ENCODE results near the gene SLC2A9. TPM values are rescaled to one million over a fixed set of nuclear protein-coding genes. Genes with fewer than 3 reads are reported as not detected.

The SLC2A9 gene
- total and polyA plus RNA-seq, 2 of the 13 experiments (the other 11 are each of a cell fraction or from before 2014, with no cell fraction given), result 36.2 to 42.3 TPM

DNA sequence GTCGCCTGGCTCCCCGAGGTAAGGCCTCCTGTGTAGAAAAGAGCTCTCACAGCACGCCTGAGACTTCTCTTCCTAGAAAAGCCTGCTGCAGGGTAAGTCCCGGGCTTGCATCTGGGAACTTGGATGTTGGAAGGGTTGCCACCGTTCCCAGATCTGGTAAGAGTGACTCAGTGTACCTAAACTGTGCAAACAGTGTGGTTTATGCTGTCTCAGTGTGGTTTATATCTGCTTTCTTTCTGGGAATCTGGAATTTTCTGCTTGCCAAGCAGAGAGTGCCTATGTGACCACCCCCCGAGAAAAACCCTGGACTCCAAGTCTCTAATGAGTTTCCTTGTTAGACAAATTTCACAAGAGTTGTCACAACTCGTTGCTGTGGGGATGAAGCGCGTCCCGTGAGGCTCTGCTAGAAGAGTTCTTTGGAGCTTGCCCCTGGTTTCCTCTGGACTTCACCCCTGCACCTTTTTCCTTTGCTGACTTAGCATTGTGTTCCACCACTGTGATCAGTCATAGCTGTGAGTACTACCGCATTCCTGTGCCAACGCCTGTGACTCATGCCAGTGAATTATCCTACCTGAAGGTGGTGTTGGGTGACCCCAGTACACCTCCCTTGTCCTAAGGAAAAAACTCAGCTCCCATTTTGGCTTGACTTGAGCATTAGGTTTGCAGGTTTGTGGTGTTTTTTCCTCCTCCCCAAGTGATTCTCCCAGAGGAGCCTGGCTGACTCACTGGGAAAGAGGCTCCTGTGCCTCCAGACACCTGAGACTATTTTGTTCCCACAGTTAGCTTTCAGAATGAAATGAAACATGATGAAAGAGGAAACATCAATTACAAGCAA is 14.5 kb downstream of the SLC2A9 start (continued):
- TF ChIP-seq ZSCAN25 (CRISPR knock-in tag; IDR thresholded peaks at IDR 0.05) (peak; percentile 97), ZNF552 (CRISPR knock-in tag; IDR thresholded peaks at IDR 0.05; ENCODE audit: borderline replicate concordance) (peak; percentile 13; the same call in 1 of the 2 replicates), ZNF234 (CRISPR knock-in tag; conservative IDR thresholded peaks at IDR 0.05) (no peak), NFIC (IDR thresholded peaks at IDR 0.05; ENCODE audit: low read length) (peak; percentile 7; the same call in 1 of the 2 replicates), NCOA1 (CRISPR knock-in tag; IDR thresholded peaks at IDR 0.05) (no peak), HDAC2 (CRISPR knock-in tag; IDR thresholded peaks at IDR 0.05) (0 out of 2 replicates have a peak, but pooled peaks have one; percentile 18), ZNF543 (CRISPR knock-in tag; IDR thresholded peaks at IDR 0.05) (0 out of 2 replicates have a peak, but pooled peaks have one; percentile 22), ZNF615 (CRISPR knock-in tag; IDR thresholded peaks at IDR 0.05; ENCODE audit: borderline replicate concordance) (0 out of 2 replicates have a peak, but pooled peaks have one; percentile 14), ZNF704 (CRISPR knock-in tag; IDR thresholded peaks at IDR 0.05; ENCODE audit: borderline replicate concordance) (no peak), ELF4 (CRISPR knock-in tag; IDR thresholded peaks at IDR 0.05; ENCODE audit: borderline replicate concordance) (peak; percentile 33; the same call in 1 of the 2 replicates), HNF4A (CRISPR knock-in tag; IDR thresholded peaks at IDR 0.05) (peak; percentile 56; the same call in 1 of the 2 replicates), ZFP90 (CRISPR knock-in tag; IDR thresholded peaks at IDR 0.05; ENCODE audit: borderline replicate concordance) (no peak), SRSF9 (IDR thresholded peaks at IDR 0.05; ENCODE audit: borderline replicate concordance, insufficient read depth, low read depth, low read length, poor library complexity, severe bottlenecking) (no peak), ASH2L (IDR thresholded peaks at IDR 0.05; ENCODE audit: insufficient read length, low read depth, low read length) (peak; percentile 56), MAFF (IDR thresholded peaks at IDR 0.05; ENCODE audit: low read depth, low read length) (peak; percentile 91)
- TF ChIP-seq, protein P1, sequence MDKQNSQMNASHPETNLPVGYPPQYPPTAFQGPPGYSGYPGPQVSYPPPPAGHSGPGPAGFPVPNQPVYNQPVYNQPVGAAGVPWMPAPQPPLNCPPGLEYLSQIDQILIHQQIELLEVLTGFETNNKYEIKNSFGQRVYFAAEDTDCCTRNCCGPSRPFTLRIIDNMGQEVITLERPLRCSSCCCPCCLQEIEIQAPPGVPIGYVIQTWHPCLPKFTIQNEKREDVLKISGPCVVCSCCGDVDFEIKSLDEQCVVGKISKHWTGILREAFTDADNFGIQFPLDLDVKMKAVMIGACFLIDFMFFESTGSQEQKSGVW (CRISPR knock-in tag; IDR thresholded peaks at IDR 0.05; ENCODE audit: borderline replicate concordance), result no peak
- TF ChIP-seq, protein P2, sequence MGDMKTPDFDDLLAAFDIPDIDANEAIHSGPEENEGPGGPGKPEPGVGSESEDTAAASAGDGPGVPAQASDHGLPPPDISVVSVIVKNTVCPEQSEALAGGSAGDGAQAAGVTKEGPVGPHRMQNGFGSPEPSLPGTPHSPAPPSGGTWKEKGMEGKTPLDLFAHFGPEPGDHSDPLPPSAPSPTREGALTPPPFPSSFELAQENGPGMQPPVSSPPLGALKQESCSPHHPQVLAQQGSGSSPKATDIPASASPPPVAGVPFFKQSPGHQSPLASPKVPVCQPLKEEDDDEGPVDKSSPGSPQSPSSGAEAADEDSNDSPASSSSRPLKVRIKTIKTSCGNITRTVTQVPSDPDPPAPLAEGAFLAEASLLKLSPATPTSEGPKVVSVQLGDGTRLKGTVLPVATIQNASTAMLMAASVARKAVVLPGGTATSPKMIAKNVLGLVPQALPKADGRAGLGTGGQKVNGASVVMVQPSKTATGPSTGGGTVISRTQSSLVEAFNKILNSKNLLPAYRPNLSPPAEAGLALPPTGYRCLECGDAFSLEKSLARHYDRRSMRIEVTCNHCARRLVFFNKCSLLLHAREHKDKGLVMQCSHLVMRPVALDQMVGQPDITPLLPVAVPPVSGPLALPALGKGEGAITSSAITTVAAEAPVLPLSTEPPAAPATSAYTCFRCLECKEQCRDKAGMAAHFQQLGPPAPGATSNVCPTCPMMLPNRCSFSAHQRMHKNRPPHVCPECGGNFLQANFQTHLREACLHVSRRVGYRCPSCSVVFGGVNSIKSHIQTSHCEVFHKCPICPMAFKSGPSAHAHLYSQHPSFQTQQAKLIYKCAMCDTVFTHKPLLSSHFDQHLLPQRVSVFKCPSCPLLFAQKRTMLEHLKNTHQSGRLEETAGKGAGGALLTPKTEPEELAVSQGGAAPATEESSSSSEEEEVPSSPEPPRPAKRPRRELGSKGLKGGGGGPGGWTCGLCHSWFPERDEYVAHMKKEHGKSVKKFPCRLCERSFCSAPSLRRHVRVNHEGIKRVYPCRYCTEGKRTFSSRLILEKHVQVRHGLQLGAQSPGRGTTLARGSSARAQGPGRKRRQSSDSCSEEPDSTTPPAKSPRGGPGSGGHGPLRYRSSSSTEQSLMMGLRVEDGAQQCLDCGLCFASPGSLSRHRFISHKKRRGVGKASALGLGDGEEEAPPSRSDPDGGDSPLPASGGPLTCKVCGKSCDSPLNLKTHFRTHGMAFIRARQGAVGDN (CRISPR knock-in tag; IDR thresholded peaks at IDR 0.05), result peak; percentile 31; the same call in 1 of the 2 replicates
- TF ChIP-seq, protein P3, sequence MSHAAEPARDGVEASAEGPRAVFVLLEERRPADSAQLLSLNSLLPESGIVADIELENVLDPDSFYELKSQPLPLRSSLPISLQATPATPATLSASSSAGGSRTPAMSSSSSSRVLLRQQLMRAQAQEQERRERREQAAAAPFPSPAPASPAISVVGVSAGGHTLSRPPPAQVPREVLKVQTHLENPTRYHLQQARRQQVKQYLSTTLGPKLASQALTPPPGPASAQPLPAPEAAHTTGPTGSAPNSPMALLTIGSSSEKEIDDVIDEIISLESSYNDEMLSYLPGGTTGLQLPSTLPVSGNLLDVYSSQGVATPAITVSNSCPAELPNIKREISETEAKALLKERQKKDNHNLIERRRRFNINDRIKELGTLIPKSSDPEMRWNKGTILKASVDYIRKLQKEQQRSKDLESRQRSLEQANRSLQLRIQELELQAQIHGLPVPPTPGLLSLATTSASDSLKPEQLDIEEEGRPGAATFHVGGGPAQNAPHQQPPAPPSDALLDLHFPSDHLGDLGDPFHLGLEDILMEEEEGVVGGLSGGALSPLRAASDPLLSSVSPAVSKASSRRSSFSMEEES (CRISPR knock-in tag; IDR thresholded peaks at IDR 0.05), result no peak

All from HepG2 (cell line).